ENCODE results near the gene CELSR2.

CELSR2 gene

GRCh38 chr1:109225711-109226445, 23.5 kb upstream of the CELSR2 start:
- DNase-seq (ENCODE audit: extremely low spot score, insufficient read length, low read depth) (no peak), FAIRE-seq (no peak)

GRCh38 chr1:109228167-109228566, 21.2 kb upstream of the CELSR2 start:
- FAIRE-seq = no peak
- DNase-seq (ENCODE audit: extremely low spot score, insufficient read length, low read depth) = no peak

- FAIRE-seq = no peak
- no peak for DNase-seq (ENCODE audit: extremely low spot score, insufficient read length, low read depth)
These were observed 19.7 kb upstream of the CELSR2 start for GRCh38 chr1:109229531-109230127.

- DNase-seq (ENCODE audit: extremely low spot score, insufficient read length, low read depth) (no peak), FAIRE-seq (no peak)
These were observed 18.3 kb upstream of the CELSR2 start for GRCh38 chr1:109231066-109231465.

- FAIRE-seq (no peak), DNase-seq (ENCODE audit: extremely low spot score, insufficient read length, low read depth) (no peak)
These were observed 14.2 kb upstream of the CELSR2 start for GRCh38 chr1:109235137-109235536.

GRCh38 chr1:109237512-109237911, 11.8 kb upstream of the CELSR2 start:
- no peak for DNase-seq (ENCODE audit: extremely low spot score, insufficient read length, low read depth)

GRCh38 chr1:109238382-109238781, 11.0 kb upstream of the CELSR2 start:
- FAIRE-seq = no peak

More at GRCh38 chr1:109237512-109237911, 11.8 kb upstream of the CELSR2 start:
- FAIRE-seq = no peak

GRCh38 chr1:109239047-109239408, 10.3 kb upstream of the CELSR2 start:
- FAIRE-seq = no peak
- DNase-seq (ENCODE audit: extremely low spot score, insufficient read length, low read depth) = no peak

More at GRCh38 chr1:109238382-109238781, 11.0 kb upstream of the CELSR2 start:
- DNase-seq (ENCODE audit: extremely low spot score, insufficient read length, low read depth) = no peak

GRCh38 chr1:109239409-109240068, 9.8 kb upstream of the CELSR2 start:
- no peak for FAIRE-seq

GRCh38 chr1:109240158-109241152, 8.9 kb upstream of the CELSR2 start:
- DNase-seq (ENCODE audit: extremely low spot score, insufficient read length, low read depth) = no peak
- no peak for FAIRE-seq

More at GRCh38 chr1:109239409-109240068, 9.8 kb upstream of the CELSR2 start:
- no peak for DNase-seq (ENCODE audit: extremely low spot score, insufficient read length, low read depth)

GRCh38 chr1:109241344-109241743, 8.0 kb upstream of the CELSR2 start:
- DNase-seq (ENCODE audit: extremely low spot score, insufficient read length, low read depth) = no peak
- FAIRE-seq = no peak

- DNase-seq (ENCODE audit: extremely low spot score, insufficient read length, low read depth) (no peak), FAIRE-seq (no peak)
These were observed 7.4 kb upstream of the CELSR2 start for GRCh38 chr1:109241841-109242345.

GRCh38 chr1:109242387-109242786, 7.0 kb upstream of the CELSR2 start:
- no peak for DNase-seq (ENCODE audit: extremely low spot score, insufficient read length, low read depth)
- no peak for FAIRE-seq

- DNase-seq (ENCODE audit: extremely low spot score, insufficient read length, low read depth) = no peak
- FAIRE-seq = no peak
These were observed 6.1 kb upstream of the CELSR2 start for GRCh38 chr1:109243221-109243620.

GRCh38 chr1:109243860-109244552, 5.3 kb upstream of the CELSR2 start:
- FAIRE-seq (no peak), DNase-seq (ENCODE audit: extremely low spot score, insufficient read length, low read depth) (no peak)

- no peak for DNase-seq (ENCODE audit: extremely low spot score, insufficient read length, low read depth)
- no peak for FAIRE-seq
These were observed 3.2 kb upstream of the CELSR2 start for GRCh38 chr1:109246141-109246551.

GRCh38 chr1:109247401-109248365, 1.7 kb upstream of the CELSR2 start:
- no peak for FAIRE-seq
- DNase-seq (ENCODE audit: extremely low spot score, insufficient read length, low read depth) = no peak

GRCh38 chr1:109248444-109248796, 919 bp upstream of the CELSR2 start:
- DNase-seq (ENCODE audit: extremely low spot score, insufficient read length, low read depth) (no peak), FAIRE-seq (no peak)

All from GM18507 (cell line).